ENCODE results near the gene GNG3.

DNA sequence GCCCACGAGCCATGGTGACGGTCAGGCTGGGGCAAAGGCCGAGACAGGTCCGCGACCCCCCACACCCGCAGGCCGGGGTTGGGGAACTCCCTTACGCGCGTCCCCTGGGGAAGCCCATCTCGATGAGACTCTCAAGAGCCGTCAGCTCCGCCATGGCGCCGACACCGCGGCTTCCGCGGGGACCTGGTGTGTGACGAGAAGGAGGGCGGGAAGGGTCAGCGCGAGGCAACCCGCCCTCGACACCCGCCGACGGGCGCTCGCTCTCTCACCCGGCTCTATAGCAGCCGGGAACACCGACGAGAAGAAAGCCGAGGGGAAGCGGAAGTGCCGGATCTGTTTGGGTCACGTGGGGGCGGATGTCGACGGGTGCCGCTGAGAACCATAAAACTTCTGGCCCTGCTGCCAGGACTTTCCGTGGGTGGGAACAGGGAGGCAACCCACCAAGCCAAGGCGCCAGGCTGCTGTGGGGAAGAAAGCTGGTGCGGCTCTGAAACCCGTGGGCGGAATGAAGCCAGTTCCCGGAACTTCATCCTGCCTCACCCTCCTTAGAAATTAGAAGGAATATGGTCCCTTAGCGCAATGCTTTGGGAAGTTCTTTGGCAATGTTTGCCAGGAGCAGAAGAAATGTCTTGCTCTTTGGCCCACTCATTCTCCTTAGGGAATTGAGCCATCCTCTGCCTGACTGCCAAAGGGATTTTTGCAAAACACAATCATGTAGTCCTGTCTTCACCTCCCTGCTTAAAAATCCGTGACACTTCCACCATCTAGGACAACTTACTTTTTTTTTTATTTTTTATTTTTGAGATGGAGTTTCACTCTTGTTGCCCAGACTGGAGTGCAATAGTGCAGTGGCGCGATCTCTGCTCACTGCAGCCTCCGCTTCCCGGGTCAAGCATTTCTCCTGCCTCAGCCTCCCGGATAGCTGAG is 28.4 kb upstream of the GNG3 start, which contains the start of gene UBXN1:
- TF ChIP-seq, protein P1, sequence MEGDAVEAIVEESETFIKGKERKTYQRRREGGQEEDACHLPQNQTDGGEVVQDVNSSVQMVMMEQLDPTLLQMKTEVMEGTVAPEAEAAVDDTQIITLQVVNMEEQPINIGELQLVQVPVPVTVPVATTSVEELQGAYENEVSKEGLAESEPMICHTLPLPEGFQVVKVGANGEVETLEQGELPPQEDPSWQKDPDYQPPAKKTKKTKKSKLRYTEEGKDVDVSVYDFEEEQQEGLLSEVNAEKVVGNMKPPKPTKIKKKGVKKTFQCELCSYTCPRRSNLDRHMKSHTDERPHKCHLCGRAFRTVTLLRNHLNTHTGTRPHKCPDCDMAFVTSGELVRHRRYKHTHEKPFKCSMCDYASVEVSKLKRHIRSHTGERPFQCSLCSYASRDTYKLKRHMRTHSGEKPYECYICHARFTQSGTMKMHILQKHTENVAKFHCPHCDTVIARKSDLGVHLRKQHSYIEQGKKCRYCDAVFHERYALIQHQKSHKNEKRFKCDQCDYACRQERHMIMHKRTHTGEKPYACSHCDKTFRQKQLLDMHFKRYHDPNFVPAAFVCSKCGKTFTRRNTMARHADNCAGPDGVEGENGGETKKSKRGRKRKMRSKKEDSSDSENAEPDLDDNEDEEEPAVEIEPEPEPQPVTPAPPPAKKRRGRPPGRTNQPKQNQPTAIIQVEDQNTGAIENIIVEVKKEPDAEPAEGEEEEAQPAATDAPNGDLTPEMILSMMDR (IDR thresholded peaks at IDR 0.05): no peak
- TF ChIP-seq, protein P2, sequence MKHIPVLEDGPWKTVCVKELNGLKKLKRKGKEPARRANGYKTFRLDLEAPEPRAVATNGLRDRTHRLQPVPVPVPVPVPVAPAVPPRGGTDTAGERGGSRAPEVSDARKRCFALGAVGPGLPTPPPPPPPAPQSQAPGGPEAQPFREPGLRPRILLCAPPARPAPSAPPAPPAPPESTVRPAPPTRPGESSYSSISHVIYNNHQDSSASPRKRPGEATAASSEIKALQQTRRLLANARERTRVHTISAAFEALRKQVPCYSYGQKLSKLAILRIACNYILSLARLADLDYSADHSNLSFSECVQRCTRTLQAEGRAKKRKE (CRISPR knock-in tag; IDR thresholded peaks at IDR 0.05; ENCODE audit: low read depth): 0 out of 2 replicates have a peak, but pooled peaks have one; percentile 40

All from A549 (cell line).